MCF 10A (cell line): ENCODE measurements around the gene TBX2. TPM values are rescaled to one million over a fixed set of nuclear protein-coding genes. Genes with fewer than 3 reads are reported as not detected.

ENCODE experiments used
- BruUV-seq: library from RNA; stranded (reverse); fragments of 400-500 nt; replicated peaks from 2 replicates; lab custom pipeline; 2021; lab: Mats Ljungman, UMichigan
- CTCF ChIA-PET: fragments of 300-600 bp; sonication (Branson Sonifier 250); formaldehyde crosslinking; extraction: SDS; loops from one replicate; lab custom pipeline; 2021; ENCODE audit warnings: antibody characterized with exemption, inconsistent platforms; lab: Yijun Ruan, JAX
- POLR2A ChIA-PET: fragments of 300-600, 350-650 bp; sonication (Branson Sonifier 250); formaldehyde crosslinking; extraction: SDS; loops from one replicate; lab custom pipeline; 2020; ENCODE audit warnings: antibody characterized with exemption, inconsistent platforms; lab: Yijun Ruan, JAX
- DNase-seq: peaks from one replicate; pipeline ENCODE4 v3.0.0-alpha.2; 2018; ENCODE audit not compliant: unreplicated experiment
- H3K27ac Mint-ChIP-seq: one replicate; pipeline ENCODE4 v1.8.0; 2022; ENCODE audit warnings: mild to moderate bottlenecking, low read depth, mixed read lengths; ENCODE audit not compliant: unreplicated experiment
- H3K27me3 Mint-ChIP-seq: one replicate; pipeline ENCODE4 v1.8.0; 2022; ENCODE audit warnings: mixed read lengths; ENCODE audit not compliant: insufficient read depth, unreplicated experiment
- H3K36me3 Mint-ChIP-seq: one replicate; pipeline ENCODE4 v1.8.0; 2022; ENCODE audit warnings: mild to moderate bottlenecking, moderate library complexity, mixed read lengths; ENCODE audit not compliant: insufficient read depth, unreplicated experiment
- H3K4me1 Mint-ChIP-seq: one replicate; pipeline ENCODE4 v1.8.0; 2022; ENCODE audit warnings: mixed read lengths; ENCODE audit not compliant: insufficient read depth, unreplicated experiment
- H3K4me3 Mint-ChIP-seq: one replicate; pipeline ENCODE4 v1.8.0; 2022; ENCODE audit warnings: mild to moderate bottlenecking, moderate library complexity, mixed read lengths; ENCODE audit not compliant: unreplicated experiment
- H3K9me3 Mint-ChIP-seq: one replicate; pipeline ENCODE4 v1.8.0; 2022; ENCODE audit warnings: mixed read lengths; ENCODE audit not compliant: unreplicated experiment
- intact Hi-C: fragments of 100-400 bp; cut with micrococcal nuclease; formaldehyde crosslinking; loops from 2 replicates; pipeline ENCODE4 v1.14.1; 2022
- total RNA-seq: library from RNA; stranded (reverse); gene quantifications from 2 replicates; pipeline ENCODE4 v1.2.3, GENCODE V29; 2022
- TF ChIP-seq, protein P1 (sequence below): fragments of 200-600 bp; IDR thresholded peaks from one replicate; pipeline ENCODE4 v1.8.0; 2022; ENCODE audit warnings: antibody characterized with exemption, mild to moderate bottlenecking; ENCODE audit not compliant: unreplicated experiment

TBX2 gene
- total RNA-seq, 1 experiment from 2014 or later = 1.5 TPM

DNA sequence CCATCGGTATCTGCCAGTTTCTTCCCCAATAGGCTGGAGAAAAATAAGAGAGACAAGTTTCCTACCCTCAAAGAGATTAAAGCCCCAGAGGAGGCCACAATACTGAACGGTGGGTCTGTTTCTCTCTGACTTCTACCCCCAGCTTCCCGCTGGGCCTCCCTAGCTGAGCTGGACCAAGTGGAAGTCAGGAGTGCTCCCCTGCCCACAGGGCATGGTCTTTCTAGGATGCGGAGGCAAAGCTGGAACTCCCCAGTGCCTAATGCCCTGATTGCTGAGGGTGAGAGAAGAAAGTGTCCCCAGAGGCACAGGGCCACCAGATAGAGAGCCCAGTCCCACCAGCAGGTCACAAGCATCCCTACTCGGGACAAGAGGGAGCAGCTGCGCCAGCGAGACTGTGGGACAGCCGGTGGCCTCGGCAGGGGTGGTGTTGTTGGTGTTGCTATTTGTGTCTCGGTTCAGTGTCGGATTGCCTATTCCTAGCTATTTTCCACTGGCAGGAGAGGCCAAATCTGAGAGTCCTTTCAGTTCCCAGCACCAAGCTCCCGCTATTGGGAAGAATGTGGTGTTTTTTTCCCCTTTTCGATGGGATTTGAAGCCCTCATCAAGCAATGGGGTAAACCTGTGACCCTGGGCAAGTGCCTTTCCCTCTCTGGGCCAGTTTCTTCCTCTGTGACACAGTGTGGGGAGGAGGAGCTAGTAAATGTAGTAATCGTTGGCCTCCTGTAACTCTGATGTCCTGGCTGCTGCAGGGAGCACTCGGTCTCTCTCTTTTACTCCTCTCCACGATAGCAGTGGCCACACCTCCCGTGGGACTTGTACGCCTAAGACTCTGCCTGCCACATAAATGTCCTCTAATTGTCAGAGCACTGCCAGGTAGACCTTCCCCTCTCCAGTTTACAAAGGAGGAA lies 22.5 kb upstream of the TBX2 start:
- intact Hi-C loops = no loop called here
- CTCF ChIA-PET = interaction anchor here (0.6 to 0.9 kb wide), 2 partner anchors 15 to 551 kb away, joined by 3 read pairs; partner anchors contain the start of gene INTS2
- BruUV-seq = no TSS peak
- H3K9me3 Mint-ChIP-seq = no peaks in the 10 kb centered on the region
- POLR2A ChIA-PET = no interaction called here
- H3K4me3 Mint-ChIP-seq = no peak overlapping the region
- no peak overlapping the region for H3K27ac Mint-ChIP-seq
- DNase-seq = no peak
- H3K27me3 Mint-ChIP-seq = no peaks in the 10 kb centered on the region
- TF ChIP-seq, protein P1, sequence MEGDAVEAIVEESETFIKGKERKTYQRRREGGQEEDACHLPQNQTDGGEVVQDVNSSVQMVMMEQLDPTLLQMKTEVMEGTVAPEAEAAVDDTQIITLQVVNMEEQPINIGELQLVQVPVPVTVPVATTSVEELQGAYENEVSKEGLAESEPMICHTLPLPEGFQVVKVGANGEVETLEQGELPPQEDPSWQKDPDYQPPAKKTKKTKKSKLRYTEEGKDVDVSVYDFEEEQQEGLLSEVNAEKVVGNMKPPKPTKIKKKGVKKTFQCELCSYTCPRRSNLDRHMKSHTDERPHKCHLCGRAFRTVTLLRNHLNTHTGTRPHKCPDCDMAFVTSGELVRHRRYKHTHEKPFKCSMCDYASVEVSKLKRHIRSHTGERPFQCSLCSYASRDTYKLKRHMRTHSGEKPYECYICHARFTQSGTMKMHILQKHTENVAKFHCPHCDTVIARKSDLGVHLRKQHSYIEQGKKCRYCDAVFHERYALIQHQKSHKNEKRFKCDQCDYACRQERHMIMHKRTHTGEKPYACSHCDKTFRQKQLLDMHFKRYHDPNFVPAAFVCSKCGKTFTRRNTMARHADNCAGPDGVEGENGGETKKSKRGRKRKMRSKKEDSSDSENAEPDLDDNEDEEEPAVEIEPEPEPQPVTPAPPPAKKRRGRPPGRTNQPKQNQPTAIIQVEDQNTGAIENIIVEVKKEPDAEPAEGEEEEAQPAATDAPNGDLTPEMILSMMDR = no peak
- peaks cover 4% of the 10 kb centered on the region for H3K36me3 Mint-ChIP-seq
- no peaks in the 10 kb centered on the region for H3K4me1 Mint-ChIP-seq

DNA sequence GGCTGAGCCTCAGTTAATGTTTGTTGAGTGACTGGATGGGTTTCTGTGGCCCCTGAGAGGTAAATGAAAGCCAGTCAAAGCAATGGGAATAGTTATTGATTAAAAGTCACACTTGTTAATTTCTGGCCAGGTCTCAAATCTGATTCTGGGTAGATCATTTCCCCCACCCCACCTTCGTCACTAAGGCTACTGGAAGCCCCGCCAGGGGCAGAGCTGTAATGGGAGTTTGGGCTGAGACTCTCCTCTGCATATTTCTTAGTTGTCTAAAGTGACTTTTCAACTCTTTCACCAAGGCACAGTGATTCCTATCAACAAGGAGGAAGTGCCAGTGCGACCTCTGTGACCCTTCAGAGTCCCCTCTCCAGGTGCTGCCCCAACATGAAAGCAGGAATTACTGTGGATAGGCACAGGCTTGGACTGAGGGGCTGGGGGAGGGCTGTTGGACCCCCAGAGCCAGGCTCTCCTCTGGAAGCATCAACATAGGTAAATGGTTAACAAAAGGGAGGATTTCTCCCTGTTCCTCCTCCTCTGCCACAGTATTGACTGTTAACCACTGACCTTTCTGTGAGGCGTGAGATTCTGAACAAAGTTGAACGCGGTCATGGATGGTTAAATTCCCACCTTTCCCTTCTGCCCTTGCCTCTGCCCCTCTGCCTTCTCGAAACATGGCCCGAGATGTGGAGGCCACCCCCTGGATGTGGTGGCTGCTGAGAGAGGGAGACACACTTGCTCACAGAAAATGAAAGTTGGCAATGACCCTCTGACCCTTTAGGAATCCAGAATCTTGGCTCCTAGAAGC lies 20.8 kb upstream of the TBX2 start:
- Mint-ChIP-seq H3K36me3 (no peaks in the 10 kb centered on the region), H3K4me1 (no peaks in the 10 kb centered on the region), H3K9me3 (no peaks in the 10 kb centered on the region), H3K27me3 (no peaks in the 10 kb centered on the region), H3K27ac (no peak overlapping the region), H3K4me3 (no peak overlapping the region)
- POLR2A ChIA-PET = no interaction called here
- no TSS peak for BruUV-seq
- DNase-seq = no peak
- intact Hi-C loops = no loop called here
- TF ChIP-seq, protein P1 = no peak
- CTCF ChIA-PET = interaction anchor here (0.8 to 1.5 kb wide), 2 partner anchors 11 to 15 kb away, joined by 3 to 4 read pairs; no protein-coding TSS in a partner anchor

DNA sequence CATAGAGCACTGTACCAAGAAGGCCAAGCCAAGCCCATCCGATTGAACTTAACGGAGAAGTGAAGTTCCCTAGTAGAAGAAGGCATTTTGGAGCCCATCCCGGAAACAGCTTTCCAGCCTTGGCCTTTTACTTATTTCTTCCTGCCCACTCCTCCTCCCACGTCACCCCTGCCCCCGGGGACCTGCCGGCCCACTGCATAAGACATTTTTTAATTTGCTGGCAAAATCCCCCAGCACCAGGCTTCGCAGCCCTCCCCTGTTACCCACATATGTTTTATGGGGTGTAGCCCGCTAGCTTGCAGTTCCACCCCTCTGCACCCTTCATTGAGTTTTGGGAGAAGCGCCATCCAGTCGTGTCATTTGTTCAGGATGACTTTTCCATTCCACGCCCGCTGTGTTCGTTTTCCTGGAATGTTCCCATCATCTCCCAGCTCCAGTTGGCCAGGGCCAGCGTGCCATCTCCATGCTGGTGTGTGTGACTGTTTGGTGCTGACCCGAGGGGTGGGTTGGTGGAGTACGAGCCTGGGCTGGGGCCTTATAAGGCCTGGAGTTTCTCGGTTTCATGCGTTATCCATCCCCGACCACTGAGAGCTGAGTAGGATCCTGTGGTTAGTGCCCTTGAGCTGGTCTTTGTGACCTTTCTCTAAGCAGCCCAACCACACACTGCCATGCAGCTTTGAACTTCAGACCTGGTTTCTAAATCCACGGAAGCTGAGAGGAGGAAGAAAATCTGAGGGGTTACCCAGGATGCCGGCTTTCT lies 20.0 kb upstream of the TBX2 start:
- CTCF ChIA-PET = interaction anchor here (0.7 to 1.5 kb wide), 3 partner anchors 10 to 22 kb away, joined by 3 to 4 read pairs (median 3); no protein-coding TSS in a partner anchor
- TF ChIP-seq, protein P1 = no peak

More for the DNA sequence above, 20.0 kb upstream of the TBX2 start:
- intact Hi-C loops = no loop called here
- Mint-ChIP-seq H3K27ac (no peak overlapping the region), H3K36me3 (no peaks in the 10 kb centered on the region), H3K9me3 (no peaks in the 10 kb centered on the region), H3K4me1 (no peaks in the 10 kb centered on the region), H3K27me3 (no peaks in the 10 kb centered on the region), H3K4me3 (no peak overlapping the region)
- no TSS peak for BruUV-seq
- POLR2A ChIA-PET = interaction anchor here (0.6 kb wide), 1 partner anchor 8 kb away, joined by 3 read pairs; no protein-coding TSS in a partner anchor
- no peak for DNase-seq
